Activated CD4-positive, alpha-beta T cell treated with anti-CD3 and anti-CD28 coated beads, Interleukin-2, amount 10 ng/mL, durations not matched to agents 24 days and 14 days (primary cell): Measurements from ENCODE around the gene VAV2. TPM values are rescaled to one million over a fixed set of nuclear protein-coding genes. Genes with fewer than 3 reads are reported as not detected.

Source experiments
- DNase-seq: peaks from one replicate; pipeline ENCODE4 v3.0.0; 2022
- H3K27ac Mint-ChIP-seq: one replicate; pipeline ENCODE4 v1.8.0; 2022; ENCODE audit warnings: mild to moderate bottlenecking, mixed read lengths
- H3K27me3 Mint-ChIP-seq: one replicate; pipeline ENCODE4 v1.8.0; 2022; ENCODE audit warnings: mixed read lengths
- H3K36me3 Mint-ChIP-seq: one replicate; pipeline ENCODE4 v1.8.0; 2022; ENCODE audit warnings: low read depth, mild to moderate bottlenecking, mixed read lengths
- H3K4me1 Mint-ChIP-seq: one replicate; pipeline ENCODE4 v1.8.0; 2021; ENCODE audit warnings: mixed read lengths
- H3K4me3 Mint-ChIP-seq: one replicate; pipeline ENCODE4 v1.8.0; 2022; ENCODE audit warnings: mild to moderate bottlenecking, moderate library complexity, mixed read lengths
- H3K9me3 Mint-ChIP-seq: one replicate; pipeline ENCODE4 v1.8.0; 2021; ENCODE audit warnings: mixed read lengths
- intact Hi-C: fragments of 100-400 bp; cut with micrococcal nuclease; formaldehyde crosslinking; loops from one replicate; pipeline ENCODE4 v1.15.1; 2023
- total RNA-seq: library from RNA; stranded (reverse); gene quantifications from 2 replicates; pipeline ENCODE4 v1.2.3, GENCODE V29; 2022

Gene VAV2
- total RNA-seq, 1 donor from 2014 or later, result 9.0 TPM

GRCh38 chr9:133737774-133738639 lies 254.1 kb downstream of the VAV2 start, which contains the start of gene SARDH:
Gene SARDH (minus strand): TSS chr9:133738352. CDS start chr9:133734173, 4,179 bp downstream.
- intact Hi-C loops, result loop anchor here (10.0 kb wide), 1 partner anchor 553 kb away; no protein-coding TSS in a partner anchor
- H3K4me3 Mint-ChIP-seq, result no peak within 1 kb of the TSS
- no peaks in the 10 kb centered on the region for H3K27me3 Mint-ChIP-seq
- no peaks in the 10 kb centered on the region for H3K4me1 Mint-ChIP-seq
- H3K27ac Mint-ChIP-seq, result no peak within 1 kb of the TSS
- no peaks in the 10 kb centered on the region for H3K36me3 Mint-ChIP-seq
- no peaks in the 10 kb centered on the region for H3K9me3 Mint-ChIP-seq
- peak; percentile 77 for DNase-seq

- Mint-ChIP-seq H3K9me3 (no peaks in the 10 kb centered on the region), H3K27me3 (no peaks in the 10 kb centered on the region), H3K36me3 (no peaks in the 10 kb centered on the region), H3K27ac (no peak overlapping the region), H3K4me3 (no peak overlapping the region), H3K4me1 (no peaks in the 10 kb centered on the region)
- no peak for DNase-seq
- intact Hi-C loops, result loop anchor here (10.0 kb wide), 1 partner anchor 552 kb away; no protein-coding TSS in a partner anchor
Observed at GRCh38 chr9:133737071-133737773, 254.9 kb downstream of the VAV2 start.

GRCh38 chr9:133735931-133736330 lies 256.2 kb downstream of the VAV2 start:
- no peak overlapping the region for H3K27ac Mint-ChIP-seq
- intact Hi-C loops, result loop anchor here (10.0 kb wide), 1 partner anchor 551 kb away; no protein-coding TSS in a partner anchor
- H3K4me3 Mint-ChIP-seq, result no peak overlapping the region
- no peaks in the 10 kb centered on the region for H3K9me3 Mint-ChIP-seq
- H3K36me3 Mint-ChIP-seq, result no peaks in the 10 kb centered on the region
- H3K4me1 Mint-ChIP-seq, result no peaks in the 10 kb centered on the region
- DNase-seq, result no peak
- no peaks in the 10 kb centered on the region for H3K27me3 Mint-ChIP-seq

GRCh38 chr9:133735415-133735775 lies 256.7 kb downstream of the VAV2 start:
- Mint-ChIP-seq H3K36me3 (no peaks in the 10 kb centered on the region), H3K9me3 (no peaks in the 10 kb centered on the region), H3K27ac (no peak overlapping the region), H3K4me3 (no peak overlapping the region), H3K27me3 (no peaks in the 10 kb centered on the region), H3K4me1 (no peaks in the 10 kb centered on the region)
- no peak for DNase-seq
- intact Hi-C loops, result loop anchor here (10.0 kb wide), 1 partner anchor 551 kb away; no protein-coding TSS in a partner anchor

- Mint-ChIP-seq H3K4me3 (no peak overlapping the region), H3K36me3 (no peaks in the 10 kb centered on the region), H3K27ac (no peak overlapping the region), H3K9me3 (no peaks in the 10 kb centered on the region), H3K27me3 (no peaks in the 10 kb centered on the region), H3K4me1 (no peaks in the 10 kb centered on the region)
- intact Hi-C loops, result loop anchor here (10.0 kb wide), 1 partner anchor 550 kb away; no protein-coding TSS in a partner anchor
- DNase-seq, result no peak
Observed at GRCh38 chr9:133734590-133735414, 257.3 kb downstream of the VAV2 start.

GRCh38 chr9:133733796-133734533 lies 258.2 kb downstream of the VAV2 start:
- Mint-ChIP-seq H3K27ac (no peak overlapping the region), H3K27me3 (no peaks in the 10 kb centered on the region), H3K36me3 (no peaks in the 10 kb centered on the region), H3K4me1 (no peaks in the 10 kb centered on the region), H3K4me3 (no peak overlapping the region), H3K9me3 (no peaks in the 10 kb centered on the region)
- no peak for DNase-seq
- intact Hi-C loops, result loop anchor here (10.0 kb wide), 1 partner anchor 549 kb away; no protein-coding TSS in a partner anchor

GRCh38 chr9:133733421-133733795 lies 258.7 kb downstream of the VAV2 start:
- Mint-ChIP-seq H3K27me3 (no peaks in the 10 kb centered on the region), H3K9me3 (no peaks in the 10 kb centered on the region), H3K4me3 (no peak overlapping the region), H3K4me1 (no peaks in the 10 kb centered on the region), H3K27ac (no peak overlapping the region), H3K36me3 (no peaks in the 10 kb centered on the region)
- no peak for DNase-seq
- intact Hi-C loops, result loop anchor here (10.0 kb wide), 1 partner anchor 549 kb away; no protein-coding TSS in a partner anchor

GRCh38 chr9:133732639-133733408 lies 259.3 kb downstream of the VAV2 start:
- Mint-ChIP-seq H3K9me3 (no peaks in the 10 kb centered on the region), H3K4me1 (no peaks in the 10 kb centered on the region), H3K27me3 (no peaks in the 10 kb centered on the region), H3K36me3 (no peaks in the 10 kb centered on the region), H3K27ac (no peak overlapping the region), H3K4me3 (no peak overlapping the region)
- intact Hi-C loops, result loop anchor here (10.0 kb wide), 1 partner anchor 548 kb away; no protein-coding TSS in a partner anchor
- no peak for DNase-seq

- intact Hi-C loops, result loop anchor here (10.0 kb wide), 1 partner anchor 547 kb away; no protein-coding TSS in a partner anchor
- DNase-seq, result no peak
- Mint-ChIP-seq H3K36me3 (no peaks in the 10 kb centered on the region), H3K4me1 (no peaks in the 10 kb centered on the region), H3K27me3 (no peaks in the 10 kb centered on the region), H3K9me3 (no peaks in the 10 kb centered on the region), H3K4me3 (no peak overlapping the region), H3K27ac (no peak overlapping the region)
Observed at GRCh38 chr9:133731876-133732638, 260.1 kb downstream of the VAV2 start.

GRCh38 chr9:133730994-133731715 lies 261.0 kb downstream of the VAV2 start:
- intact Hi-C loops, result loop anchor here (10.0 kb wide), 1 partner anchor 546 kb away; no protein-coding TSS in a partner anchor

GRCh38 chr9:133729617-133730281 lies 262.4 kb downstream of the VAV2 start:
- Mint-ChIP-seq H3K4me1 (peaks cover 2% of the 10 kb centered on the region), H3K9me3 (no peaks in the 10 kb centered on the region), H3K27ac (no peak overlapping the region), H3K36me3 (no peaks in the 10 kb centered on the region), H3K4me3 (no peak overlapping the region), H3K27me3 (no peaks in the 10 kb centered on the region)
- DNase-seq, result no peak
- intact Hi-C loops, result loop anchor here (10.0 kb wide), 2 partner anchors 145 to 545 kb away; no protein-coding TSS in a partner anchor

More at GRCh38 chr9:133730994-133731715, 261.0 kb downstream of the VAV2 start:
- no peaks in the 10 kb centered on the region for H3K36me3 Mint-ChIP-seq
- no peaks in the 10 kb centered on the region for H3K9me3 Mint-ChIP-seq
- H3K4me3 Mint-ChIP-seq, result no peak overlapping the region
- no peak overlapping the region for H3K27ac Mint-ChIP-seq
- H3K27me3 Mint-ChIP-seq, result no peaks in the 10 kb centered on the region
- peaks cover 2% of the 10 kb centered on the region for H3K4me1 Mint-ChIP-seq
- no peak for DNase-seq
